Pons (tissue), 1 donor: ENCODE measurements around the gene SHH.

Source experiments
- DNase-seq: peaks from one replicate; pipeline ENCODE4 v3.0.0-alpha.2; 2016; ENCODE audit warnings: low spot score

The SHH gene

GRCh38 chr7:155764438-155764793, 47.8 kb downstream of the SHH start:
- DNase-seq, result no peak

GRCh38 chr7:155763691-155764437, 48.4 kb downstream of the SHH start:
- no peak for DNase-seq

- no peak for DNase-seq
Measured at GRCh38 chr7:155763122-155763521, 49.1 kb downstream of the SHH start.

- no peak for DNase-seq
Measured at GRCh38 chr7:155762655-155763054, 49.6 kb downstream of the SHH start.

GRCh38 chr7:155762036-155762435, 50.2 kb downstream of the SHH start:
- no peak for DNase-seq

- peak; percentile 50 for DNase-seq
Measured at GRCh38 chr7:155761162-155761561, 51.1 kb downstream of the SHH start.

GRCh38 chr7:155759740-155760430, 52.4 kb downstream of the SHH start:
- no peak for DNase-seq

- no peak for DNase-seq
Measured at GRCh38 chr7:155758348-155758747, 53.9 kb downstream of the SHH start.

GRCh38 chr7:155756322-155756721, 55.9 kb downstream of the SHH start:
- peak; percentile 66 for DNase-seq

GRCh38 chr7:155755026-155755425, 57.2 kb downstream of the SHH start:
- no peak for DNase-seq

GRCh38 chr7:155754165-155754564, 58.1 kb downstream of the SHH start:
- DNase-seq, result no peak

GRCh38 chr7:155753446-155753965, 58.8 kb downstream of the SHH start:
- DNase-seq, result no peak

- no peak for DNase-seq
Measured at GRCh38 chr7:155752756-155753445, 59.4 kb downstream of the SHH start.

- no peak for DNase-seq
Measured at GRCh38 chr7:155751409-155751808, 60.9 kb downstream of the SHH start.

GRCh38 chr7:155750255-155751125, 61.8 kb downstream of the SHH start:
- DNase-seq, result no peak
